B cell (primary cell): ENCODE results near the gene PPCDC.

ENCODE experiments used
- EZH2 ChIP-seq: IDR thresholded peaks from 2 replicates; pipeline ENCODE4 v1.6.1; 2012; ENCODE audit warnings: borderline replicate concordance, low read depth, mild to moderate bottlenecking, moderate library complexity, low read length; ENCODE audit not compliant: insufficient read depth, poor library complexity, severe bottlenecking
- TF ChIP-seq, protein P1 (sequence below): fragments of 200-600 bp; IDR thresholded peaks from one replicate; pipeline ENCODE4 v1.8.0; 2022; ENCODE audit warnings: antibody characterized with exemption, mild to moderate bottlenecking

DNA sequence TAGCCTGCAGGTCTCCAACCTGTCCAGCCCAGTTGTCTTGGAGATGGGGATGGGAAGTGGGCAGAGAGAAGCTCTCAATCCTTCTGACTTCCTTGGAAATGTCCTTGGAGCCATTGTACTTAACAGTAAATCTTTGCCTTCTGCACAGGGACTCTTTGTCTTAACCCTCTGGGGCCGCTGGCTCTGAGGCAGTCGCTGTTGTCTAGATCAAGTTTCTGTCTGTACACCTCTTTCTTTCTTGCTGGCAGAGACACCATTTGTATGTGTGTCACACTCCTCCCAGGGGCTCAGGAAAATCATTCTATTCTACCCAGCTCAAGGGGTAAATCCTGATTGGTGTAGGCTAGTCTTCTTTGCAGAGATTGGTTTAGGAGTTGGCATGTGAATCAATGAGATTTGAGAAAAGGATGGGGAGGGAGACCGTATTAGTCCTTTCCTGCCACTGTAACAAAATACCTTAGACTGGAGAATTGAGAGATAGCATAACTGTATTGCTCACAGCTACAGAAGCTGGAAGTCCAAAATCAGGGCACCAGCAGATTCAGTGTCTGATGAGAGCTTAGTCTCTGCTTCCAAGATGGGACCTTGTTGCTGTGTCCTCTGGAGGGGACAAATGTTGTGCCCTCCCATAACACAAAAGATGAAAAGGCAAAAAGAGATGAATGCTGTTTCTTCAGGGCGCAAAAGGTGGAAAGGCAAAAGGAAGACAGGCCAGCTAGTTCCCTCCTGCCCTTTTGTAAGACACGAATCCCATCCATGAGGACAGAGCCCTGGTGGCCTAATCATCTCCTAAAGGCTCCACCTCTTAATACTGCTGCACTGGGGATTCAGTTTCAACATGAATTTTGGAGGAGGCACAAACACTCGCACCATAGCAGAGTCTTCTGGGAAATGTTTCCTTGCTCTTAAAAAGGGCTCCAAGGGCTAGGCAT is 66.3 kb downstream of the PPCDC start:
- TF ChIP-seq, protein P1, sequence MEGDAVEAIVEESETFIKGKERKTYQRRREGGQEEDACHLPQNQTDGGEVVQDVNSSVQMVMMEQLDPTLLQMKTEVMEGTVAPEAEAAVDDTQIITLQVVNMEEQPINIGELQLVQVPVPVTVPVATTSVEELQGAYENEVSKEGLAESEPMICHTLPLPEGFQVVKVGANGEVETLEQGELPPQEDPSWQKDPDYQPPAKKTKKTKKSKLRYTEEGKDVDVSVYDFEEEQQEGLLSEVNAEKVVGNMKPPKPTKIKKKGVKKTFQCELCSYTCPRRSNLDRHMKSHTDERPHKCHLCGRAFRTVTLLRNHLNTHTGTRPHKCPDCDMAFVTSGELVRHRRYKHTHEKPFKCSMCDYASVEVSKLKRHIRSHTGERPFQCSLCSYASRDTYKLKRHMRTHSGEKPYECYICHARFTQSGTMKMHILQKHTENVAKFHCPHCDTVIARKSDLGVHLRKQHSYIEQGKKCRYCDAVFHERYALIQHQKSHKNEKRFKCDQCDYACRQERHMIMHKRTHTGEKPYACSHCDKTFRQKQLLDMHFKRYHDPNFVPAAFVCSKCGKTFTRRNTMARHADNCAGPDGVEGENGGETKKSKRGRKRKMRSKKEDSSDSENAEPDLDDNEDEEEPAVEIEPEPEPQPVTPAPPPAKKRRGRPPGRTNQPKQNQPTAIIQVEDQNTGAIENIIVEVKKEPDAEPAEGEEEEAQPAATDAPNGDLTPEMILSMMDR, result no peak
- TF ChIP-seq EZH2, result no peak
